Measurements from ENCODE around the gene POLN.
"Not testable (repeated sequence)": the region's sequence is repeated elsewhere in the genome, so short reads cannot be mapped to it uniquely, and the experiment has no call there.

POLN gene

GRCh38 chr4:2250357-2251072 is 8.6 kb upstream of the POLN start:
- DNase-seq = no peak

- DNase-seq = no peak
Observed at GRCh38 chr4:2249526-2250356, 7.8 kb upstream of the POLN start.

GRCh38 chr4:2248821-2249261 is 6.9 kb upstream of the POLN start:
- no peak for DNase-seq

- DNase-seq = no peak
Observed at GRCh38 chr4:2248044-2248780, 6.3 kb upstream of the POLN start.

GRCh38 chr4:2247128-2248043 is 5.5 kb upstream of the POLN start:
- peak; percentile 41 for DNase-seq

GRCh38 chr4:2246384-2247127 is 4.6 kb upstream of the POLN start:
- peak; percentile 37 for DNase-seq

GRCh38 chr4:2245787-2246275 is 3.9 kb upstream of the POLN start:
- no peak for DNase-seq

GRCh38 chr4:2245057-2245786 is 3.3 kb upstream of the POLN start:
- DNase-seq = peak; percentile 40

GRCh38 chr4:2243681-2244380 is 1.9 kb upstream of the POLN start:
- peak; percentile 60 for DNase-seq

- DNase-seq = no peak
Observed at GRCh38 chr4:2241003-2241402, 918 bp downstream of the POLN start.

- DNase-seq = no peak
Observed at GRCh38 chr4:2236944-2237666, 4.8 kb downstream of the POLN start.

GRCh38 chr4:2231082-2231481 is 10.8 kb downstream of the POLN start:
- no peak for DNase-seq

GRCh38 chr4:2226261-2226660 is 15.7 kb downstream of the POLN start:
- DNase-seq = no peak

- no peak for DNase-seq
Observed at GRCh38 chr4:2222838-2223237, 19.1 kb downstream of the POLN start.

GRCh38 chr4:2221378-2221777 is 20.5 kb downstream of the POLN start:
- not testable (repeated sequence) for DNase-seq

- DNase-seq = peak; percentile 81
Observed at GRCh38 chr4:2220016-2220630, 21.8 kb downstream of the POLN start.

GRCh38 chr4:2219233-2219760 is 22.6 kb downstream of the POLN start:
- no peak for DNase-seq

GRCh38 chr4:2218436-2218835 is 23.5 kb downstream of the POLN start:
- no peak for DNase-seq

- DNase-seq = no peak
Observed at GRCh38 chr4:2217726-2218125, 24.2 kb downstream of the POLN start.

Measured in right forelimb (tissue), 1 donor.